ENCODE measurements around the gene SH2D3C.

DNA sequence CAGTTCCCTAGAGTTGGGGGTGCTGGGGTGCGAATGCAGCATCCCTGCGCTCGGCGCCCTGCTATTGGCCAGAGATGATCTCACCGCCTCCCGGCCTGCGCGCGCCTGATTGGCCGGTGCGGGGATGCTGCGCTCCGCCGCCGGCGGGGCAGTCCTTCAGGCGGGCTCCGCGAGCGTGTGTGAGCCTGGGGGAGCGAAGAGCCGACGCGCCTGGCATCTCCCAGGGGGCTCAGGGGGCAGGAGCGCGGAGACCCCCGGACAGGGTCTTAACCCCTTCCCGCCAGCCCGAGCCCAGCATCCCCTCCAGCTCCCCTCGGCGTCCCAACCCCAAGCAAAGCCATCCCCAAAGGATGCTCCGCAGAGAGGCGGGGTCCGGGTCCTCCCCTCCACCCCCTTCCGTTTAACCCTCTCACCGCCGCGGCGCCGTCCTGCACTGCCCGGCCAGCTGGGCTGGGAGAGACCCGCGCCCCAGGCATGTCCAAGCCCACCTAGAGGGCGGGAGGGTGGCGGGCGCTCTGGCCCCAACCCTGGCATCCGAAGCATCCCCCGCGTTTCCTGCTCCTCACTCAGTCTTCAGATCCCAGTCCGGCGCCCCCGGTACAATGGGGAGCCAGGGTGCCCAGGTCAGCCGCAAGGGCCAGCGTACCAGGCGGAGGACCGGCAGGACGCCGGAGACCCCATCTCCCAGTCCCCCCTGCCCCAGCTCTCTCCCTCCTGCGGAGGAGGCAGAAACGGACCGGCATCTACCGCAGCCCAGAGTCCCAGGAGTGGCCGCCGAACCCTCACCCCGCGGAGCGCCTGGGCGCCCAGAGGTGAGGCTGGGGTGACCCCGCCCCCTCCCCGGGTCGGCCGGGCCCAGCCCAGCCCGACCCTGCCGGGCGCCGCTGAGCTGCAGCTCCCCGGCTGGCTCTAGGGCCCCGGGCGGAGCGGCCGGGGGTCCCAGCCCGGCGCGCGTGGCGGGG is 24.1 kb downstream of the SH2D3C start:
- TF ChIP-seq ELK1 (CRISPR knock-in tag; IDR thresholded peaks at IDR 0.05) (no peak), ZNF740 (CRISPR knock-in tag; IDR thresholded peaks at IDR 0.05) (no peak), ZNF740 (tag; IDR thresholded peaks at IDR 0.05) (no peak), CC2D1A (IDR thresholded peaks at IDR 0.05) (no peak), HDAC2 (IDR thresholded peaks at IDR 0.05) (peak; percentile 48; the same call in 1 of the 2 replicates), DPF2 (IDR thresholded peaks at IDR 0.05) (no peak), ZFX (CRISPR knock-in tag; IDR thresholded peaks at IDR 0.05) (no peak)

All from K562 (cell line).